UCSD-AML1 (cell line): ENCODE measurements around the gene ANKMY1.
A peak's percentile ranks its signal among the peaks of the same experiment; 100 is the strongest.
"Not testable (repeated sequence)": the region's sequence is repeated elsewhere in the genome, so short reads cannot be mapped to it uniquely, and the experiment has no call there.

Source experiments
- DNase-seq: peaks from one replicate; lab custom pipeline; 2025; ENCODE audit not compliant: unreplicated experiment; lab: John Stamatoyannopoulos, UW

The ANKMY1 gene

GRCh38 chr2:240568678-240569522, 11.1 kb upstream of the ANKMY1 start:
- DNase-seq: peak; percentile 55

GRCh38 chr2:240567872-240568677, 10.3 kb upstream of the ANKMY1 start, which contains the start of gene RNPEPL1:
Gene RNPEPL1 (plus strand): TSS chr2:240568484. CDS start chr2:240568587, 103 bp downstream.
- DNase-seq: peak; percentile 57

GRCh38 chr2:240567137-240567871, 9.5 kb upstream of the ANKMY1 start:
- peak; percentile 57 for DNase-seq

- DNase-seq: peak; percentile 95
These were observed 8.7 kb upstream of the ANKMY1 start for GRCh38 chr2:240566203-240567136.

GRCh38 chr2:240565333-240566202, 7.8 kb upstream of the ANKMY1 start:
- DNase-seq: peak; percentile 94

- peak; percentile 51 for DNase-seq
These were observed 7.0 kb upstream of the ANKMY1 start for GRCh38 chr2:240564561-240565332.

- no peak for DNase-seq
These were observed 6.3 kb upstream of the ANKMY1 start for GRCh38 chr2:240563951-240564560.

- DNase-seq: not testable (repeated sequence)
These were observed 5.4 kb upstream of the ANKMY1 start for GRCh38 chr2:240563231-240563630.

GRCh38 chr2:240561325-240561971, 3.7 kb upstream of the ANKMY1 start:
- no peak for DNase-seq

GRCh38 chr2:240560480-240561324, 2.9 kb upstream of the ANKMY1 start:
- DNase-seq: peak; percentile 99

- peak; percentile 94 for DNase-seq
These were observed 2.3 kb upstream of the ANKMY1 start, which contains the start of gene DUSP28 for GRCh38 chr2:240560084-240560479. Gene DUSP28 (plus strand): TSS chr2:240560357. CDS start chr2:240560685, 328 bp downstream.

GRCh38 chr2:240559286-240559685, 1.5 kb upstream of the ANKMY1 start:
- DNase-seq: no peak

GRCh38 chr2:240558236-240558761, 511 bp upstream of the ANKMY1 start:
- no peak for DNase-seq

- DNase-seq: no peak
These were observed 562 bp downstream of the ANKMY1 start for GRCh38 chr2:240557101-240557751.

- DNase-seq: peak; percentile 44
These were observed 1.2 kb downstream of the ANKMY1 start for GRCh38 chr2:240556553-240557100.
